HG03571 (cell line): ENCODE data around the gene QSOX2.

ENCODE experiments used
- ATAC-seq: cut with Tn5 transposase; IDR thresholded peaks from one replicate; pipeline ENCODE4 v1.9.1; 2021; ENCODE audit not compliant: unreplicated experiment

Gene QSOX2

DNA sequence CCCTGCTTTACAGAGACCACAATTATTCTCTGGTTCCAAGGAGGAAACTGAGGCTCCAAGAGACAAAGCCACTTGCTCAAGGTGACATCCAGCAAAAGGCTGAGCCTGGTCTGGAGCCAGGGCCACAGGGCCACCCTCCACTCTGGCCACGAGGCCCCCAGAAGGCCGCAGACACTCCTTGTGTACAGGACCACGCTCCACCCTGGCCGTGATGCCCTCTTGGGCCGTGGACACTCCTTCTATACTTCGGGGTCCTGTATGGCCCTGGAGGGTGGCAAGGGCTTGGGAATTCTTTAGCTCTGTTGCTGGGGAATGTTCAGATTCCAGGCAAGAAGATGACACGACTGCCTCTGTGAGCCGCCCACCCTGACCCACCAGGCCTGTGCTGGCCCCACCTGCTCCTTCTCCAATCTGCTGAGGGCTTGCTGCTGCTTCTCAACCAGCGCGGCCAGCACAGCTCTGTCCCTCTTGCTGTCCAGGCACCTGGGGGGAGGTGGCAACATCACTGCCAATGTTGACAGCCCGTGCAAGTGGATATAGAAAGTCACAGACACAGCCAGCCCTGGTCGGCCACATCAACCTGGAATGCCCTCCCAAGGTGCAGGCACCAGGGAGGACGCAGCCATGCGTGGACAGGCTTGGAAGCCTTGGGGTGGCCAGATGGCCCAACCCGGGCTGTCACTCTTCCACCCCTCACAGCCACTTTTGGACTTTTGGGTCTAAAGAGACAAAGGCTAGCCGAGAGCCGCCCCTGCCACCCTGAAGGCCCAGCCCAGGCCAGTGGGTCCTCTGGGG is 20.1 kb upstream of the QSOX2 start:
- no peak for ATAC-seq

- ATAC-seq = no peak
These were observed 19.1 kb upstream of the QSOX2 start for GRCh38 chr9:136264441-136265405.

DNA sequence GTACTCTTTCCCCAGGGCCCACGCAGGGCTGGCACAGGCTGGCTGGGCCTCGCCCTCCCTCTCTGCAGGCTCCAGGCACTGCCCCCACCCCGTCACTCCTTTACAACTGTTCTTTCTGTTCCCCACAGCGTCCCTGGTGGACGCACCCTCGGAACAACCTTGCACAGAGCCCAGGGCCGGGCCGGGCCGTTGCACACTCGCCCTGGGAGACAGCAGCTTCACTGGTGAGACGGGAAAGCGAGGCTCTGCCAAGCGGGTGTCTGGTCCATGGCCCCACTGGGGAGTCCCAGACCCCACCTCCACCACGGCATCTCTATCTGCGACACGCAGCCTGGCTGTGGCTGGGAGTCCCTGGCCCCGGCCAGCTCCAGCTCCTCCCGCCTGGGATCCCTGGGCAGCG is 18.4 kb upstream of the QSOX2 start:
- no peak for ATAC-seq

- ATAC-seq = no peak
These were observed 17.1 kb upstream of the QSOX2 start for GRCh38 chr9:136262671-136263178.

DNA sequence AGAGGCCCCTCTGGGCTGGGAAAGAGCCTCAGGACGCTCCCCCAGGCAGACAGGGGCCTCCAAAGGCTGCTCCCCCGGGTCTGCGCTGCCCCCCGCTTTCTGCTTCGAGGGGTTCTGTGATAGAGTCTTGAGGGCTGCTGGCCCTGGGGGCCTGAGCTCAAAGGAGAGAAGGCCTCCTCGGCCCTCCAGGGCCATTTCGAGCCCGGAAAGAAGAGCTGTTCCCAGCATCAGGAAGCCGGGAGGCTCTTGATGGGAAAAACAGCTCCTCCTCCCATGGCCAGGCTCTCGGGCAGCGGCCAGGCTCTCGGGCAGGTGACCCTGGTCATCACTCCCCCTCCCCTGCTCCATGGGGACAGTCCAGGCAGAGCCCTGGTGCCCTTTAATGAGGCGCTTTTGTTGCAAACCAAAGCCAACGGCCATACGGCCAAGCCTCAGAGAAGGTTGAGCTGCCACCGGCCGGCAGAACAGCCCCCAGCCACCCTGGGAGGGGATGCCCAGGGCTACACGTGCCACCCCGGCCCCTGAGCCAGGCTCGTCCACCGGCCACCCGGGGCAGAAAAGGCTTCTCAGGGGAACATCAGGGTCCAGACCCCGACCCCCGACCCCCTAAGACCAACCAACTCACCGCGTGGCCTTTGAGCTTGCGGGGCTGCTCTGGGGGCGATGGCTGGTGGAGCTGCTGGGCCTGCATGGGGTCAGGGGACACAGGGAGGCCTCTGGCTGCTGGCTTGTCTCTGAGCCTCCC is 16.2 kb upstream of the QSOX2 start:
- ATAC-seq = no peak

GRCh38 chr9:136260936-136261472 is 15.4 kb upstream of the QSOX2 start:
- ATAC-seq = no peak

DNA sequence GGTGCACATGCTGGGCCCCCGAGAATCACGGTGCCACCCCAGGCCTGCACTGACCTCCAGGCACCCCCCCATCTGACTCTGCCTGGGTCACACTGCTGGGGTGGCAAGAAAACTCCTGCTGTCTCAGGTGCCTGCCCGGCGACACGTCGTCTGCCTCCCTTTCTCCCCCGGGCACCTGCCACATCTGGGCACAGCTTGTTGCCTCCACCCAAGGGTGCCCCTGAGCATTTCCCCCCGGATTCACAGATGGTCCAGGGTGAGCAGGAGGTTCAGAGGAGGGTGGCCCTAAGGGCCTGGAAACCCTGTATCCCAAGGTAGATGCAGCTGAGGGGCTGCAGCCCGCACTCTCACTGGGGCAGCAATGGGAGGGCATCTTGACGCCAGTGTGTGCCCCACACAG is 14.9 kb upstream of the QSOX2 start:
- ATAC-seq = no peak

GRCh38 chr9:136259836-136260235 is 14.2 kb upstream of the QSOX2 start:
- ATAC-seq = no peak

GRCh38 chr9:136259517-136259813 is 13.9 kb upstream of the QSOX2 start:
- ATAC-seq = no peak

- no peak for ATAC-seq
These were observed 13.3 kb upstream of the QSOX2 start for GRCh38 chr9:136258786-136259516.

DNA sequence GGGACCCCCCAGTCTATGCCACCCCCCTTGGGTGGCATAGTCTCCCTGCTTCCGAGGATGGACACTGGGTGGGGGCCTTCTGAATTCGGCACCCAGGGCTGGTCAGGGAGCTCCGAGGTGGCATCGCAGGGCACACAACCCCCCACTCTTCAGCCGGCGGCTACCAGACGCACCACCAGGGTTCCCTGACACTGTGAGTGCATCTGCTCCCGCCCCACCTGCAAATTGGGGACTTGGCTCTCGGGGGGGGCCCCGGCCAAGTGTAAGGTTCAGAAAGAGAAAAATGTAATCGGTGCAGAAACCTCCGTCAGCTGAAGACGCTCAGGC is 12.7 kb upstream of the QSOX2 start:
- no peak for ATAC-seq

DNA sequence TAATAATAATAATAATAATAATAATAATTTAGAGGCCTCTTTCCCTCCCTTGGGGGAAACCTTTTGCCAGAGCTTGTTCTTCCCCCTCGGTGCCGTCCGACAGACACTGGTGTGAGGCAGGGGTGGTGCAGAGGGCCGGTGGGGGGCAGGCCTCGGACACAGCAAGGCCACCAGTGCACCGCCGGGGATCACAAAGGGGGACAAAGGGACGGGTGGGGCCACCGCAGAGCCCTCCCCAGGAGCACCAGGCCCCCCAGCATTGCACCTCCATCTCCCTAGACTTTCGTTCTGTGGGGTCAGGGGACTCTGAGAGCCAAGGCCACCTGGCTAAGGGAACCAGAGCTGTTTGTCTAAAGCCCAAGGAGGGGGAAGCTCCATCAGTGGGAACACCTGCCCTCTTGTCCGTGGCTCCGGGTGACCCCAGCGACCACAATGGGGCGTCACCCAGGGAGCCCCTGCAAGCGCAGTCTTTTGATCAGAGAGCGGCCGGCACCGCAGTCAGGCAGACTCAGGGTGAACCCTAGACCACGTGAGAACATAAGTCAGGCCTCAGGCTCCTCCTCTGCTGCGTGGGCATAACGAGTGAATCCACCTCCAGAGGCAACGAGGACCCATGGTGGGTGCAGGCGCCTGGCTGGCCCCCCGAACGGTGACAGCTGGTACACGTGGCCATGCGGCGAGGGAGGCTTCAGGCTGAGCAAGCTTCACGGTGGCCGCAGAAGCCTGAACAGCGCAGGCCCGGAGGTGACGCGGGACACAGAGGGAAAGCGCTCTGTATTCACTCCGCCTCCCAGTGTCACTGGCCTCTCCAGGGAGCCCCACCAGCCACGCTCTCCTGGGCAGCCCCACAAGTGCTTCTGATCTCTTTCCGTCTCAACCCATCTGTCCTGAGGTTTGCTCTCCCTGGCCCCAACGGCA is 12.0 kb upstream of the QSOX2 start:
- no peak for ATAC-seq

DNA sequence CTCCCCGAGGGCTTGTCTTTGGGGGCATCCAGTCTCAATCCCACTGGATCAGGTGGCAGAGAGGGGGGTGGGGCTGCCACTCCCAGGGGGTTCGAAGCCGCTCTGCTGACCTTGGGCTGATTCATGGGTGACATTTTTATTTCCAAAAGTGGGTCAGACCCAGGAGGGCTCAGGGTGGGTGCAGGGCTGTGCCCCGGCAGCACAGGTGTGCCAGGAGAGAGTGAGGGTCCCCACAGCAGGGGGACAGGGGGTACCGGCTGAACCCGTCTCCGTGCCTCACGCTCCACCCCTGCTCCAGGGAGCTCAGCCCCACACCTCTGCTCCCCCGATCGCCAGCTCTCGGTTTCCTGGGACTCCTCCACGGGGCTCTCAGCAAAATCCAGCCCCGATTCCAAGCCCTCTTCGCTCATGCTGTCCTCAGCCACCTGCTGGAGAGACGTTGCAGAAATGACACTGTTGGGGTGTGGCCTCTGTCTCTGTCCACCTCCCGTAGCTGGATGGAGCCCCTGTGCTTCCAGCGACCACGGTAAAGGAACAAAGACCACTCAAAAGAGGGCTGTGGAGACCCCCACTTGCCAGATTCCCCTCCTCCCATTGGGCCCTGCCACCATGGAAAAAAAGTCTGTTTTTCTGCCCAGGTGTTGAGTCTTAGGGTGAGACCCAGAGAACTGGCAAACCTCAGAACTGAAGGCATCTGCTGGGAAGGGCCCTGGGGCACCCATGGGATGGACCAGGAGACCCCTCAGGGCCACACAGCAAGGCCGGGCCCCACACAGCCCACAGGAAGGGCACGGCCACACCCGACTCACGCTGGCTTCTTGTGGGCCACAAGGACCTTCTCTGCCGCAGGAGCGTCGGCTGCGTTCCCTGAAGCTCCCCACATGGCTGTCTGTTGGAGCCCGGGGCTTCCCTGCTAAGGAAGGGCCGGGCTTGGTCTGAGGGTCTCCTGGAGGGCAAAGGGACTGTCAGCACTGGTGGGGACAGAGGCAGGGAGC is 10.6 kb upstream of the QSOX2 start:
- no peak for ATAC-seq

- ATAC-seq = no peak
These were observed 9.5 kb upstream of the QSOX2 start for GRCh38 chr9:136255166-136255538.

GRCh38 chr9:136254381-136255165 is 9.0 kb upstream of the QSOX2 start:
- no peak for ATAC-seq

DNA sequence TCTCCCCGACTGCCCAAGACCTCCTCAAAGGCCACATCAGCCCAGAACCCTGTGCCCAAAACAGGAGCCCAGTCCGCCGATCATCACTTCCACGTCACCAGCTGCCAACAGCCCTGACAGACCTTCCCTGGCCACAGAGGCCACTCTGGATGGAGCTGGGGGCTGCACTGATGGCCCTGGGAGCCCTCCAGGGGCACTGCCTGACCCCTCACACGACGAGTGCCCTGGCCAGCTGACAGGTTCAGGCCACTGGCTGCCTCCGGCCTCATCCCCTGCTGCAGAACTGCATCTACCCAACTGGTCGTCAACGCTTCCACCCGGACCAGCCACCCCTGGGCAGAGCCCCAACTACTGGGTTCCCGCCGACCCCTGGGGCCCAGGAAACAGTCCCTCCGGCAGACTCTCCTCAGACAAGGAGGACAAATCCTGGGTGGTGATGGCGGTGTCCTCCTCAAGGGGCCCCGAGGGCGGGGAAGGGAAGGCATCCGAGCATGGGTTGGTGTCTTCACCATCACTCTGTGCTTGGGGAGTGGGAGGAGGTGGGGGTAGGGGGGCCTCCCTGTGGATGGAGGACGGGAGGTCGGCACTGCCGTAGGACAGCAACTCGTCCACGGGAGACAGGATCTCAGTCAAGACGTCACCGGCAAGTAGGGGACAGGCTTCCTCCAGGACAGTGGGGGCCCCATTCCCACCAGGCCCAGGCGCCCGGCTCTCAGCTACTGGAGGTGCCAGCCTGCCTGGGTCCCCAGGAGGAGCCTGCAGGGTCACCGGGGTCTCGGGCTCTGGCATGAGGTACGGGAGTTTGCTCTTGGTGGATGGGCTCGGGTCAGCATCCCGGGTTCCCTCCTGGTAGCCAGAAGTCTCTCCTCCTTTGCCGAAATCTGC is 7.9 kb upstream of the QSOX2 start:
- ATAC-seq = no peak

GRCh38 chr9:136252846-136253245 is 7.2 kb upstream of the QSOX2 start:
- ATAC-seq = no peak
